GM06990 (cell line): ENCODE measurements around the gene DACH2.

ENCODE experiments used
- DNase-seq: peaks from one replicate; pipeline ENCODE4 v3.0.0-alpha.2; 2011; ENCODE audit not compliant: insufficient read length; ENCODE audit errors: extremely low read depth
- H3K27me3 ChIP-seq: replicated peaks from 2 replicates; pipeline ENCODE4 v1.6.0; 2011; ENCODE audit warnings: low read length; ENCODE audit not compliant: control insufficient read depth, insufficient read depth
- H3K36me3 ChIP-seq: 2 replicates; pipeline ENCODE4 v1.5.1; 2011; ENCODE audit warnings: low read length; ENCODE audit not compliant: control insufficient read depth, insufficient read depth
- H3K4me3 ChIP-seq: replicated peaks from 2 replicates; pipeline ENCODE4 v1.5.1; 2011; ENCODE audit warnings: low read depth, mild to moderate bottlenecking, control low read depth, low read length
- CTCF ChIP-seq: IDR thresholded peaks from 2 replicates; pipeline ENCODE4 v1.5.1; 2011; ENCODE audit warnings: low read length, control low read depth, mild to moderate bottlenecking, inconsistent platforms; ENCODE audit not compliant: insufficient read depth, poor library complexity, severe bottlenecking

DACH2 gene

GRCh38 chrX:86295293-86295692 lies 147.0 kb downstream of the DACH2 start:
- Histone ChIP-seq H3K27me3 (no peaks in the 10 kb centered on the region), H3K4me3 (no peak overlapping the region), H3K36me3 (no peaks in the 10 kb centered on the region)
- no peak for DNase-seq
- no peak for TF ChIP-seq CTCF

GRCh38 chrX:86322913-86323312 lies 174.7 kb downstream of the DACH2 start:
- Histone ChIP-seq H3K27me3 (no peaks in the 10 kb centered on the region), H3K4me3 (no peak overlapping the region), H3K36me3 (no peaks in the 10 kb centered on the region)
- no peak for TF ChIP-seq CTCF
- DNase-seq, result no peak

GRCh38 chrX:86329174-86329573 lies 180.9 kb downstream of the DACH2 start:
- Histone ChIP-seq H3K36me3 (no peaks in the 10 kb centered on the region), H3K27me3 (no peaks in the 10 kb centered on the region), H3K4me3 (no peak overlapping the region)
- TF ChIP-seq CTCF, result no peak
- no peak for DNase-seq

- Histone ChIP-seq H3K36me3 (no peaks in the 10 kb centered on the region), H3K4me3 (no peak overlapping the region), H3K27me3 (no peaks in the 10 kb centered on the region)
- TF ChIP-seq CTCF, result no peak
- no peak for DNase-seq
These were observed 200.4 kb downstream of the DACH2 start for GRCh38 chrX:86348669-86349068.

- Histone ChIP-seq H3K36me3 (no peaks in the 10 kb centered on the region), H3K27me3 (no peaks in the 10 kb centered on the region), H3K4me3 (no peak overlapping the region)
- DNase-seq, result no peak
- TF ChIP-seq CTCF, result no peak
These were observed 200.9 kb downstream of the DACH2 start for GRCh38 chrX:86349115-86349514.
